Gastroesophageal sphincter (tissue), 3 donors: Measurements from ENCODE around the gene MSANTD3.

Source experiments
- CTCF ChIP-seq, 4 experiments: fragments of 200-600 bp in 2 of 4; fragments of 450-650 bp in 2 of 4; sonication (generic) in 1 of 4; IDR thresholded peaks; one replicate each; pipeline ENCODE4 v1.5.1; 2017 to 2019; ENCODE audit warnings: antibody characterized with exemption in 4 of 4, mild to moderate bottlenecking in 2 of 4, moderate library complexity in 2 of 4
- EP300 ChIP-seq: sonication (generic); formaldehyde crosslinking; IDR thresholded peaks from one replicate; pipeline ENCODE4 v1.6.1; 2017; ENCODE audit warnings: antibody characterized with exemption, mild to moderate bottlenecking
- POLR2A ChIP-seq, 2 donors: fragments of 450-650 bp; IDR thresholded peaks; one replicate each; pipeline ENCODE4 v1.6.1; 2017; ENCODE audit warnings: antibody characterized with exemption in 2 of 2, mild to moderate bottlenecking in 2 of 2, moderate library complexity in 1 of 2
- POLR2AphosphoS5 ChIP-seq: sonication (generic); formaldehyde crosslinking; IDR thresholded peaks from one replicate; pipeline ENCODE4 v1.6.1; 2017; ENCODE audit warnings: antibody characterized with exemption

GRCh38 chr9:100468041-100468440 is 41.1 kb downstream of the MSANTD3 start:
- TF ChIP-seq POLR2A (IDR thresholded peaks at IDR 0.05) (no peak), POLR2AphosphoS5 (no peak), CTCF (IDR thresholded peaks at IDR 0.05) (no peak), EP300 (no peak)
